Measurements from ENCODE around the gene ULK3. TPM values are rescaled to one million over a fixed set of nuclear protein-coding genes. Genes with fewer than 3 reads are reported as not detected.
A peak's percentile ranks its signal among the peaks of the same experiment; 100 is the strongest.

The ULK3 gene
- total RNA-seq, 6 experiments from 2014 or later: 19.7 to 25.1 (median 22.1) TPM

DNA sequence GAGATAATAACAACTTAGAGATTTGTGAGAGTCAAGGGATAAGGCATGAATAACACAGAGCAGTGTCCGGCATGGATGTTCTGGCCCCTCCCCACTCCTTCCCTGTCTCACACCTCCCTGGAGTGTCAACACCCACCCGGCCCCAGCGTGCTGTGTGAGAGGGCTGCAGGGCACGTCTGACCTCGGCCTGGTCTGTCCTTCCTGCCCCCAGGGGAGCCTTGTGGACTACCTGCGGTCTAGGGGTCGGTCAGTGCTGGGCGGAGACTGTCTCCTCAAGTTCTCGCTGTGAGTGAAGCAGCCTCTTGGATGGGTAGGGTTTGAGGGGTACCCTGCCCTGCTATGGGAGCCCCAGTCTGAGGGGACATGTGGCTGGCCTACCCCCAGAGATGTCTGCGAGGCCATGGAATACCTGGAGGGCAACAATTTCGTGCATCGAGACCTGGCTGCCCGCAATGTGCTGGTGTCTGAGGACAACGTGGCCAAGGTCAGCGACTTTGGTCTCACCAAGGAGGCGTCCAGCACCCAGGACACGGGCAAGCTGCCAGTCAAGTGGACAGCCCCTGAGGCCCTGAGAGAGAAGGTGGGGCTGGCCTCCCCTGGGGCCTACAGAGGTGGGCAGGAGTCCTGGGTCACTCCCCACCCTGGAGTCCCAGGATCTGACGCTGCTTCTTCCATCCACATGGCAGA is 41.5 kb downstream of the ULK3 start:
- peaks cover 0 to 41% (median 20%) of the 10 kb centered on the region in 4 donors for H3K4me1 ChIP-seq
- ATAC-seq (no peak), DNase-seq (peak in 1 of 3 donors; percentile 36)
- no CpG with 5 or more reads among the region's 18 CpGs for WGBS (ENCODE audit: insufficient coverage, low coverage, low lambda C conversion rate, missing lambda C conversion rate)
- H3K9me3 ChIP-seq: no peaks in the 10 kb centered on the region
- H3K27me3 ChIP-seq: no peaks in the 10 kb centered on the region
- TF ChIP-seq, protein P1, sequence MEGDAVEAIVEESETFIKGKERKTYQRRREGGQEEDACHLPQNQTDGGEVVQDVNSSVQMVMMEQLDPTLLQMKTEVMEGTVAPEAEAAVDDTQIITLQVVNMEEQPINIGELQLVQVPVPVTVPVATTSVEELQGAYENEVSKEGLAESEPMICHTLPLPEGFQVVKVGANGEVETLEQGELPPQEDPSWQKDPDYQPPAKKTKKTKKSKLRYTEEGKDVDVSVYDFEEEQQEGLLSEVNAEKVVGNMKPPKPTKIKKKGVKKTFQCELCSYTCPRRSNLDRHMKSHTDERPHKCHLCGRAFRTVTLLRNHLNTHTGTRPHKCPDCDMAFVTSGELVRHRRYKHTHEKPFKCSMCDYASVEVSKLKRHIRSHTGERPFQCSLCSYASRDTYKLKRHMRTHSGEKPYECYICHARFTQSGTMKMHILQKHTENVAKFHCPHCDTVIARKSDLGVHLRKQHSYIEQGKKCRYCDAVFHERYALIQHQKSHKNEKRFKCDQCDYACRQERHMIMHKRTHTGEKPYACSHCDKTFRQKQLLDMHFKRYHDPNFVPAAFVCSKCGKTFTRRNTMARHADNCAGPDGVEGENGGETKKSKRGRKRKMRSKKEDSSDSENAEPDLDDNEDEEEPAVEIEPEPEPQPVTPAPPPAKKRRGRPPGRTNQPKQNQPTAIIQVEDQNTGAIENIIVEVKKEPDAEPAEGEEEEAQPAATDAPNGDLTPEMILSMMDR (IDR thresholded peaks at IDR 0.05): no peak
- TF ChIP-seq POLR2A (IDR thresholded peaks at IDR 0.05): no peak
- H3K36me3 ChIP-seq: peaks cover 7 to 24% (median 15%) of the 10 kb centered on the region in 4 donors
- no peak overlapping the region for H3K4me3 ChIP-seq
- intact Hi-C loops (cut with DNase I): no loop called here
- no peak overlapping the region for H3K27ac ChIP-seq

DNA sequence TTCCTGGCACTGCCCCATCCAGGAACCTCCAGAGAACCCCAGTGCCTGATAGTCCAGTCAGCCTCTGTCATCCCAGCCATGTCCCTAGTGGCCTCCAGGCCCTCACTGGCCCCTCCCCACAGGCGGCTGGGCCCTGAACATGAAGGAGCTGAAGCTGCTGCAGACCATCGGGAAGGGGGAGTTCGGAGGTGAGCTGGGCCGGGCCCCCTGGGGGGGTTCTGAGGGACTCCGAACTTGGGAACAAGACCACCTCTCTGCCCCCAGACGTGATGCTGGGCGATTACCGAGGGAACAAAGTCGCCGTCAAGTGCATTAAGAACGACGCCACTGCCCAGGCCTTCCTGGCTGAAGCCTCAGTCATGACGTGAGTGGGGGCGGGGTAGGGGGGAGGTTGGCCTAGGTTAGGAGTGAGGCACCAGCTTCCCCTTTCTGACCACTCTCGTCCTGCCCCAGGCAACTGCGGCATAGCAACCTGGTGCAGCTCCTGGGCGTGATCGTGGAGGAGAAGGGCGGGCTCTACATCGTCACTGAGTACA is 42.3 kb downstream of the ULK3 start:
- no peak for ATAC-seq
- Histone ChIP-seq H3K27me3 (no peaks in the 10 kb centered on the region), H3K4me3 (no peak overlapping the region), H3K4me1 (peaks cover 0 to 49% (median 23%) of the 10 kb centered on the region in 4 donors), H3K36me3 (peaks cover 7 to 24% (median 15%) of the 10 kb centered on the region in 4 donors), H3K9me3 (no peaks in the 10 kb centered on the region), H3K27ac (no peak overlapping the region)
- intact Hi-C loops (cut with DNase I): no loop called here
- WGBS (ENCODE audit: insufficient coverage, low coverage, low lambda C conversion rate, missing lambda C conversion rate): 76% methylated on average over 6 of the region's 20 CpGs
- DNase-seq: peak in 1 of 3 donors; percentile 33
- TF ChIP-seq, protein P1 (IDR thresholded peaks at IDR 0.05): no peak
- TF ChIP-seq POLR2A (IDR thresholded peaks at IDR 0.05): no peak

- TF ChIP-seq, protein P1 (IDR thresholded peaks at IDR 0.05): peak; percentile 97 to 99 (median 98)
- peak; percentile 32 for TF ChIP-seq POLR2A (IDR thresholded peaks at IDR 0.05)
- intact Hi-C loops (cut with DNase I): no loop called here
- peak; percentile 80 to 89 (median 86) for ATAC-seq
- H3K27me3 ChIP-seq: no peaks in the 10 kb centered on the region
- peak; percentile 83 to 87 (median 87) for DNase-seq
- peak overlapping the region; percentile 53 to 72 (median 67) for H3K27ac ChIP-seq
- no peak overlapping the region for H3K4me3 ChIP-seq
- WGBS (ENCODE audit: insufficient coverage, low coverage, low lambda C conversion rate, missing lambda C conversion rate): no CpG with 5 or more reads among the region's 18 CpGs
- H3K9me3 ChIP-seq: no peaks in the 10 kb centered on the region
- H3K4me1 ChIP-seq: peaks cover 0 to 55% (median 27%) of the 10 kb centered on the region in 4 donors
- H3K36me3 ChIP-seq: peaks cover 7 to 24% (median 15%) of the 10 kb centered on the region in 4 donors
These were observed 42.9 kb downstream of the ULK3 start for GRCh38 chr15:74799856-74800558.

DNA sequence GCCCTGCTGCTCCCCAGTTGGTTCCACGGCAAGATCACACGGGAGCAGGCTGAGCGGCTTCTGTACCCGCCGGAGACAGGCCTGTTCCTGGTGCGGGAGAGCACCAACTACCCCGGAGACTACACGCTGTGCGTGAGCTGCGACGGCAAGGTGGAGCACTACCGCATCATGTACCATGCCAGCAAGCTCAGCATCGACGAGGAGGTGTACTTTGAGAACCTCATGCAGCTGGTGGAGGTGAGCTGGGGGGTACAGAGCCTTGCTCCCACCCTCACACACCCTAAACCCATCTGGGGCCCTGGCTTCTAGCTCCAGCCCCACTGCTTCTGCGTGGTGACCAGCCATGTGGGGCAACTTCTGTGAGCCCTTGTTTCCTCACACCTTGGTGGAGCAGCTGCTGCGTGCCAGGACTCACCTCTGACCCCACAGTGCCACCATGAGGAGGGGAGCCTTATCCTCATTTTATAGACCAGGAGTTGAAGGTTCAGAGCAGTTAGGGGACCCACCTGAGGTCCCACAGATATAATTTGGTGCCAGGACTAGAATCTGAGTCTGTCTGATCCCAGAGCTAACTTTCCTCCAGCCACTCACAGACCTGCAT is 43.6 kb downstream of the ULK3 start:
- DNase-seq (no peak), ATAC-seq (peak; percentile 24 to 37 (median 30))
- intact Hi-C loops (cut with DNase I): no loop called here
- Histone ChIP-seq H3K4me1 (peaks cover 0 to 59% (median 27%) of the 10 kb centered on the region in 4 donors), H3K9me3 (no peaks in the 10 kb centered on the region), H3K27ac (peak overlapping the region; percentile 54 to 72 (median 67)), H3K27me3 (no peaks in the 10 kb centered on the region), H3K36me3 (peaks cover 7 to 24% (median 15%) of the 10 kb centered on the region in 4 donors), H3K4me3 (no peak overlapping the region)
- TF ChIP-seq, protein P1 (IDR thresholded peaks at IDR 0.05): no peak
- TF ChIP-seq POLR2A (IDR thresholded peaks at IDR 0.05): no peak
- 17% methylated on average over 1 of the region's 16 CpGs for WGBS (ENCODE audit: insufficient coverage, low coverage, low lambda C conversion rate, missing lambda C conversion rate)
